B cell (primary cell): Measurements from ENCODE around the gene ANKS1B.

Source experiments
- CTCF ChIP-seq: fragments of 200-600 bp; IDR thresholded peaks from one replicate; pipeline ENCODE4 v1.8.0; 2022; ENCODE audit warnings: antibody characterized with exemption, mild to moderate bottlenecking
- EZH2 ChIP-seq: IDR thresholded peaks from 2 replicates; pipeline ENCODE4 v1.6.1; 2012; ENCODE audit warnings: borderline replicate concordance, low read depth, mild to moderate bottlenecking, moderate library complexity, low read length; ENCODE audit not compliant: insufficient read depth, poor library complexity, severe bottlenecking

- TF ChIP-seq CTCF (no peak), EZH2 (no peak)
Measured at GRCh38 chr12:99611117-99611516, 373.6 kb downstream of the ANKS1B start.
